Putamen (tissue), 1 donor: ENCODE measurements around the gene PSIP1.
"Not testable (repeated sequence)": the region's sequence is repeated elsewhere in the genome, so short reads cannot be mapped to it uniquely, and the experiment has no call there.

ENCODE experiments used
- DNase-seq: peaks from one replicate; pipeline ENCODE4 v3.0.0-alpha.2; 2016; ENCODE audit warnings: low spot score

Gene PSIP1

GRCh38 chr9:15501803-15502202 is 9.0 kb downstream of the PSIP1 start:
- no peak for DNase-seq

- no peak for DNase-seq
These were observed 9.6 kb downstream of the PSIP1 start for GRCh38 chr9:15501179-15501578.

- DNase-seq: no peak
These were observed 11.6 kb downstream of the PSIP1 start for GRCh38 chr9:15499139-15499538.

- no peak for DNase-seq
These were observed 12.3 kb downstream of the PSIP1 start for GRCh38 chr9:15498246-15498995.

- DNase-seq: no peak
These were observed 18.2 kb downstream of the PSIP1 start for GRCh38 chr9:15492485-15493150.

- DNase-seq: no peak
These were observed 18.8 kb downstream of the PSIP1 start for GRCh38 chr9:15491950-15492349.

GRCh38 chr9:15485836-15486666 is 24.7 kb downstream of the PSIP1 start:
- DNase-seq: no peak

- no peak for DNase-seq
These were observed 26.0 kb downstream of the PSIP1 start for GRCh38 chr9:15484802-15485201.

- DNase-seq: no peak
These were observed 28.6 kb downstream of the PSIP1 start for GRCh38 chr9:15482146-15482545.

- DNase-seq: no peak
These were observed 30.7 kb downstream of the PSIP1 start for GRCh38 chr9:15480028-15480427.

- no peak for DNase-seq
These were observed 34.7 kb downstream of the PSIP1 start for GRCh38 chr9:15475923-15476536.

GRCh38 chr9:15469862-15470261 is 40.9 kb downstream of the PSIP1 start:
- DNase-seq: no peak

GRCh38 chr9:15469406-15469805 is 41.4 kb downstream of the PSIP1 start:
- DNase-seq: no peak

- DNase-seq: no peak
These were observed 42.6 kb downstream of the PSIP1 start for GRCh38 chr9:15468145-15468544.

- DNase-seq: no peak
These were observed 49.2 kb downstream of the PSIP1 start for GRCh38 chr9:15461601-15462000.

- no peak for DNase-seq
These were observed 49.7 kb downstream of the PSIP1 start for GRCh38 chr9:15461056-15461455.

GRCh38 chr9:15453956-15454355 is 56.8 kb downstream of the PSIP1 start:
- DNase-seq: no peak

GRCh38 chr9:15444141-15444540 is 66.6 kb downstream of the PSIP1 start:
- DNase-seq: no peak

- DNase-seq: not testable (repeated sequence)
These were observed 68.5 kb downstream of the PSIP1 start for GRCh38 chr9:15442264-15442663.

- DNase-seq: not testable (repeated sequence)
These were observed 68.9 kb downstream of the PSIP1 start for GRCh38 chr9:15441841-15442240.

- no peak for DNase-seq
These were observed 71.9 kb downstream of the PSIP1 start for GRCh38 chr9:15438891-15439290.

GRCh38 chr9:15433661-15434060 is 77.1 kb downstream of the PSIP1 start:
- no peak for DNase-seq
